Retinal pigment epithelial cell (primary cell): ENCODE data around the gene NRSN2.

ENCODE experiments used
- DNase-seq: peaks from one replicate; pipeline ENCODE4 v3.0.0-alpha.2; 2010; ENCODE audit warnings: low read depth
- H3K4me3 ChIP-seq: 2 replicates; pipeline ENCODE4 v1.5.1; 2011; ENCODE audit warnings: mild to moderate bottlenecking, low read length, control low read depth, moderate library complexity
- CTCF ChIP-seq: conservative IDR thresholded peaks from 2 replicates; pipeline ENCODE4 v1.5.1; 2011; ENCODE audit warnings: low read depth, low read length, control low read depth, inconsistent platforms

The NRSN2 gene

GRCh38 chr20:362271-363254 lies 15.7 kb downstream of the NRSN2 start:
- DNase-seq, result peak; percentile 86
- H3K4me3 ChIP-seq, result no peak overlapping the region
- TF ChIP-seq CTCF, result peak; percentile 66

GRCh38 chr20:363319-364078 lies 16.6 kb downstream of the NRSN2 start:
- no peak for TF ChIP-seq CTCF
- no peak overlapping the region for H3K4me3 ChIP-seq
- no peak for DNase-seq

- DNase-seq, result no peak
- no peak for TF ChIP-seq CTCF
- no peak overlapping the region for H3K4me3 ChIP-seq
Observed at GRCh38 chr20:364905-365794, 18.2 kb downstream of the NRSN2 start.

- DNase-seq, result no peak
- no peak overlapping the region for H3K4me3 ChIP-seq
- no peak for TF ChIP-seq CTCF
Observed at GRCh38 chr20:366041-366718, 19.3 kb downstream of the NRSN2 start.

GRCh38 chr20:366719-367485 lies 20.0 kb downstream of the NRSN2 start:
- no peak overlapping the region for H3K4me3 ChIP-seq
- no peak for DNase-seq
- TF ChIP-seq CTCF, result no peak
